A673 (cell line): Measurements from ENCODE around the gene KIF22.

Experiments used
- CTCF ChIP-seq: fragments of 300-800, 200-600 bp; sonication (generic); conservative IDR thresholded peaks from 2 replicates; pipeline ENCODE4 v1.5.1; 2017; ENCODE audit warnings: low read depth, mild to moderate bottlenecking, antibody characterized with exemption, low read length, moderate library complexity, mixed read lengths
- EZH2 ChIP-seq: fragments of 200-600 bp; sonication (generic); IDR thresholded peaks from 2 replicates; pipeline ENCODE4 v1.6.1; 2017; ENCODE audit warnings: borderline replicate concordance, low read depth, mild to moderate bottlenecking, mixed read lengths, antibody characterized with exemption, low read length; ENCODE audit not compliant: poor library complexity, severe bottlenecking

DNA sequence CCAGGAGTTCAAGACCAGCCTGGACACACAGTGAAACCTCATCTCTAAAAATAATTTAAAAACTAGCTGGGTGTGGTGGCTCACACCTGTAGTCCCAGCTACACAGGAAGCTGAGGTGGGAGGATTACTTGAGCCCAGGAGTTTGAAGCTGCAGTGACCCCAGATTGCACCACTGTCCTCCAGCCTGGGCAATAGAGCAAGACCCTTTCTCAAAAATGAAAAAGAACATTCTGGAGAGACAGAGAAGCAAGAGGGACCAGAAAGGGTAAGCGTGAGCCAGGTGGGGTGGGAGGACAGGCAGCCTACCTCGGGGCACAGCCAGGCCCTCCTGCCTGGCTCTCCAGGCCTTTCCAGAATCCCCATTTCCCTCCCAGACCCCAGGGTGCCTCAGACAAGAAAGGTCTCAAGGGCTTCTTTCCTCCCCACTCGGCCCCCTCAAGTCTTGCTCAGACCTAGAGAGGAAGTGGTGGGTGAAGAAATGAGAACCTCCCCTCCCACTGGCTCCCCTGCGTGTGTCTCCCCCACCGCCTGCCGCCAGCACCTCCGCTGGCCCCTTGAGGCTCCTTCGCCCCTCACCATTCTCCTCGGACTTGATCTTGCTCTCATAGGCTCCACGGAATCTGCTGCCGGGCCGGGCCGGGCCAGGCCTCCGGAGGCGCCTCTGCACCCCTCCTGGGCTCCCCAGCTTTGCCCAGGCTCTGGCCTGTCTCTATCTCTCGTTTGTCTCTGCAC is 45.3 kb upstream of the KIF22 start:
- TF ChIP-seq CTCF = no peak
- TF ChIP-seq EZH2 = no peak
